Panc1 (cell line): Measurements from ENCODE around the gene ACKR2. TPM values are rescaled to one million over a fixed set of nuclear protein-coding genes. Genes with fewer than 3 reads are reported as not detected.

Experiments
- ATAC-seq: fragments of 200-7000 bp; cut with Tn5 transposase; 2 replicates; pipeline ENCODE4 v1.9.1; 2020; ENCODE audit warnings: mild to moderate bottlenecking, moderate library complexity
- BruUV-seq: library from RNA; stranded (reverse); fragments of 400-500 nt; replicated peaks from 2 replicates; lab custom pipeline; 2021; lab: Mats Ljungman, UMichigan
- CTCF ChIA-PET: fragments of 300-600 bp; sonication (Branson Sonifier 250); formaldehyde crosslinking; loops from one replicate; lab custom pipeline; 2022; ENCODE audit warnings: antibody characterized with exemption; lab: Charles Lee
- POLR2A ChIA-PET: fragments of 300-600 bp; sonication (Branson Sonifier 250); formaldehyde crosslinking; loops from one replicate; lab custom pipeline; 2022; ENCODE audit warnings: antibody characterized with exemption; lab: Charles Lee
- DNase-seq: peaks from one replicate; pipeline ENCODE4 v3.0.0-alpha.2; 2010; ENCODE audit warnings: low read depth, low spot score
- H3K27ac ChIP-seq: 2 replicates; pipeline ENCODE4 v1.5.1; 2011; ENCODE audit warnings: mild to moderate bottlenecking, low read length, inconsistent platforms
- H3K27me3 ChIP-seq: fragments of 200-500 bp; sonication (Bioruptor generic); 2 replicates; pipeline ENCODE4 v1.6.0; 2014; ENCODE audit warnings: low read length, inconsistent platforms; ENCODE audit not compliant: control insufficient read depth, insufficient read depth
- H3K36me3 ChIP-seq: fragments of 200-500 bp; sonication (Bioruptor generic); 2 replicates; pipeline ENCODE4 v1.5.1; 2014; ENCODE audit warnings: inconsistent platforms, mild to moderate bottlenecking, low read length, moderate library complexity; ENCODE audit not compliant: control insufficient read depth, insufficient read depth
- H3K4me1 ChIP-seq: 2 replicates; pipeline ENCODE4 v1.5.1; 2011; ENCODE audit warnings: inconsistent platforms, mild to moderate bottlenecking, low read length, moderate library complexity; ENCODE audit not compliant: control insufficient read depth, insufficient read depth
- H3K4me3 ChIP-seq, 2 experiments: 2 replicates each; pipeline ENCODE4 v1.5.1; 2011 to 2012; ENCODE audit warnings: low read depth in 2 of 2, low read length in 2 of 2, mild to moderate bottlenecking in 2 of 2, inconsistent platforms in 1 of 2, moderate library complexity in 1 of 2
- H3K9me3 ChIP-seq: fragments of 200-500 bp; sonication (Bioruptor generic); 2 replicates; pipeline ENCODE4 v1.5.1; 2014; ENCODE audit warnings: low read depth, mild to moderate bottlenecking, inconsistent platforms, low read length, moderate library complexity; ENCODE audit not compliant: control insufficient read depth, insufficient read depth
- POLR2AphosphoS5 ChIP-seq: IDR thresholded peaks from 2 replicates; pipeline ENCODE4 v1.6.1; 2012; ENCODE audit warnings: mild to moderate bottlenecking, low read depth, low read length, moderate library complexity
- SIN3A ChIP-seq: IDR thresholded peaks from 2 replicates; pipeline ENCODE4 v1.6.1; 2012; ENCODE audit warnings: low read depth, mild to moderate bottlenecking, low read length, moderate library complexity, borderline replicate concordance; ENCODE audit not compliant: insufficient read depth
- TCF7L2 ChIP-seq: IDR thresholded peaks from 2 replicates; pipeline ENCODE4 v1.6.1; 2011; ENCODE audit warnings: mild to moderate bottlenecking, low read depth, low read length, inconsistent platforms
- in situ Hi-C: cut with HindIII; loops from 2 replicates; pipeline ENCODE4 v1.10.0; 2016; ENCODE audit warnings: low sequenced_read_pairs, low pct_unique_long_range_greater_than_20kb
- intact Hi-C: fragments of 100-400 bp; cut with micrococcal nuclease; formaldehyde crosslinking; loops from one replicate; pipeline ENCODE4 v1.10.0; 2022; ENCODE audit not compliant: unreplicated experiment
- total RNA-seq: library from RNA; stranded (reverse); gene quantifications from one replicate; pipeline ENCODE4 v1.2.1, GENCODE V29; 2021; ENCODE audit not compliant: unreplicated experiment
- TF ChIP-seq, protein P1 (sequence below), 2 experiments: IDR thresholded peaks; 2 replicates each; pipeline ENCODE4 v1.6.1; 2011 to 2012; ENCODE audit warnings: low read depth in 2 of 2, control low read depth in 1 of 2, low read length in 1 of 2, mild to moderate bottlenecking in 1 of 2, moderate library complexity in 1 of 2; ENCODE audit not compliant: insufficient read depth in 1 of 2
- TF ChIP-seq, protein P2 (sequence below): fragments of 450-650 bp; IDR thresholded peaks from 2 replicates; pipeline ENCODE4 v1.5.1; 2017; ENCODE audit warnings: mild to moderate bottlenecking

The ACKR2 gene
- total RNA-seq, 1 experiment from 2014 or later = not detected

DNA sequence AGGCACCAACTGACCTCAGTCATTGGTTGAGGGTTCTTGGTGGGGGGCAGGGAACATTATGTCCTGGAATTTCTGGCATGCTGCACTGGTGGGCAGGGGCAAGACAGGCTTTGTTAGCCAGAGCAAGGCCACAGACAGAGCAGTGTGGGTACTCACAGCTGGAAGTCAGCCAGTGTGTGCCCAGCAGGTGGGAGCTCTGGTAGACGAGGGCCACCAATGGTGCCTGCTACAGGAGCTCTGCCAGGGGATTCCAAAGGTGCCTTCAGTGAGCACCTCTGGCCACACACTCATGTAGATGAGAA lies 35.1 kb downstream of the ACKR2 start:
- no TSS peak for BruUV-seq
- CTCF ChIA-PET = no interaction called here
- Histone ChIP-seq H3K36me3 (no peaks in the 10 kb centered on the region), H3K4me1 (no peaks in the 10 kb centered on the region), H3K27me3 (no peaks in the 10 kb centered on the region; the same call in 1 of the 2 replicates), H3K9me3 (no peaks in the 10 kb centered on the region), H3K4me3 (no peak overlapping the region), H3K27ac (no peak overlapping the region)
- in situ Hi-C loops = no loop called here
- intact Hi-C loops = no loop called here
- POLR2A ChIA-PET = interaction anchor here (0.5 kb wide), 1 partner anchor 235 kb away, joined by 3 read pairs; no protein-coding TSS in a partner anchor
- ATAC-seq = no peak
- no peak for DNase-seq
- TF ChIP-seq POLR2AphosphoS5 (no peak), TCF7L2 (no peak), SIN3A (no peak)
- TF ChIP-seq, protein P1, sequence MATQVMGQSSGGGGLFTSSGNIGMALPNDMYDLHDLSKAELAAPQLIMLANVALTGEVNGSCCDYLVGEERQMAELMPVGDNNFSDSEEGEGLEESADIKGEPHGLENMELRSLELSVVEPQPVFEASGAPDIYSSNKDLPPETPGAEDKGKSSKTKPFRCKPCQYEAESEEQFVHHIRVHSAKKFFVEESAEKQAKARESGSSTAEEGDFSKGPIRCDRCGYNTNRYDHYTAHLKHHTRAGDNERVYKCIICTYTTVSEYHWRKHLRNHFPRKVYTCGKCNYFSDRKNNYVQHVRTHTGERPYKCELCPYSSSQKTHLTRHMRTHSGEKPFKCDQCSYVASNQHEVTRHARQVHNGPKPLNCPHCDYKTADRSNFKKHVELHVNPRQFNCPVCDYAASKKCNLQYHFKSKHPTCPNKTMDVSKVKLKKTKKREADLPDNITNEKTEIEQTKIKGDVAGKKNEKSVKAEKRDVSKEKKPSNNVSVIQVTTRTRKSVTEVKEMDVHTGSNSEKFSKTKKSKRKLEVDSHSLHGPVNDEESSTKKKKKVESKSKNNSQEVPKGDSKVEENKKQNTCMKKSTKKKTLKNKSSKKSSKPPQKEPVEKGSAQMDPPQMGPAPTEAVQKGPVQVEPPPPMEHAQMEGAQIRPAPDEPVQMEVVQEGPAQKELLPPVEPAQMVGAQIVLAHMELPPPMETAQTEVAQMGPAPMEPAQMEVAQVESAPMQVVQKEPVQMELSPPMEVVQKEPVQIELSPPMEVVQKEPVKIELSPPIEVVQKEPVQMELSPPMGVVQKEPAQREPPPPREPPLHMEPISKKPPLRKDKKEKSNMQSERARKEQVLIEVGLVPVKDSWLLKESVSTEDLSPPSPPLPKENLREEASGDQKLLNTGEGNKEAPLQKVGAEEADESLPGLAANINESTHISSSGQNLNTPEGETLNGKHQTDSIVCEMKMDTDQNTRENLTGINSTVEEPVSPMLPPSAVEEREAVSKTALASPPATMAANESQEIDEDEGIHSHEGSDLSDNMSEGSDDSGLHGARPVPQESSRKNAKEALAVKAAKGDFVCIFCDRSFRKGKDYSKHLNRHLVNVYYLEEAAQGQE (IDR thresholded peaks at IDR 0.05; ENCODE audit: insufficient read depth in 1 of 2, low read depth in 2 of 2, low read length in 1 of 2) = no peak
- TF ChIP-seq, protein P2, sequence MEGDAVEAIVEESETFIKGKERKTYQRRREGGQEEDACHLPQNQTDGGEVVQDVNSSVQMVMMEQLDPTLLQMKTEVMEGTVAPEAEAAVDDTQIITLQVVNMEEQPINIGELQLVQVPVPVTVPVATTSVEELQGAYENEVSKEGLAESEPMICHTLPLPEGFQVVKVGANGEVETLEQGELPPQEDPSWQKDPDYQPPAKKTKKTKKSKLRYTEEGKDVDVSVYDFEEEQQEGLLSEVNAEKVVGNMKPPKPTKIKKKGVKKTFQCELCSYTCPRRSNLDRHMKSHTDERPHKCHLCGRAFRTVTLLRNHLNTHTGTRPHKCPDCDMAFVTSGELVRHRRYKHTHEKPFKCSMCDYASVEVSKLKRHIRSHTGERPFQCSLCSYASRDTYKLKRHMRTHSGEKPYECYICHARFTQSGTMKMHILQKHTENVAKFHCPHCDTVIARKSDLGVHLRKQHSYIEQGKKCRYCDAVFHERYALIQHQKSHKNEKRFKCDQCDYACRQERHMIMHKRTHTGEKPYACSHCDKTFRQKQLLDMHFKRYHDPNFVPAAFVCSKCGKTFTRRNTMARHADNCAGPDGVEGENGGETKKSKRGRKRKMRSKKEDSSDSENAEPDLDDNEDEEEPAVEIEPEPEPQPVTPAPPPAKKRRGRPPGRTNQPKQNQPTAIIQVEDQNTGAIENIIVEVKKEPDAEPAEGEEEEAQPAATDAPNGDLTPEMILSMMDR = no peak

DNA sequence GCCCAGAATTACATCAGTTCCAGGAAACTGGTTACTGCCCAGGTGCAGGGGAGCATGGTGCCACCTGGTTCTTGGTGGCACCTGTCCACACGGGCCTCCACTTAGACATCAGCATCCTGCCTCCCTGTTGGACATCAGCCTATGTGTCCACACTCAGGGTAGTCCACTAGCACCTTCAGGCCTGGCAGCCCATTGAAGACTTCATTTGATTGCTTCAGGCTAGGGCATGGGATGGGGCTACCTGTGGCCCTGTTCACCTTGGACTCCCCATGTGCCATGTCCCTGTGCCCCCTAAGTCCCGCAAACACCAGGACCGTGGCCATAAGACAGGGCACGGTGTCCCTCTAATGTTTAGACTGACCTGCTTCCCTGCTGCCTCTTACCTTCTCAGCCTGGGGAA lies 35.6 kb downstream of the ACKR2 start:
- no peak for TF ChIP-seq SIN3A
- no peak for TF ChIP-seq POLR2AphosphoS5
- TF ChIP-seq TCF7L2 = no peak
- POLR2A ChIA-PET = no interaction called here
- BruUV-seq = no TSS peak
- no peaks in the 10 kb centered on the region for H3K9me3 ChIP-seq
- CTCF ChIA-PET = no interaction called here
- intact Hi-C loops = no loop called here
- H3K36me3 ChIP-seq = no peaks in the 10 kb centered on the region
- H3K27me3 ChIP-seq = no peaks in the 10 kb centered on the region; the same call in 1 of the 2 replicates
- ATAC-seq (no peak), DNase-seq (no peak)
- H3K4me3 ChIP-seq = no peak overlapping the region
- no peak overlapping the region for H3K27ac ChIP-seq
- no peaks in the 10 kb centered on the region for H3K4me1 ChIP-seq
- in situ Hi-C loops = no loop called here

DNA sequence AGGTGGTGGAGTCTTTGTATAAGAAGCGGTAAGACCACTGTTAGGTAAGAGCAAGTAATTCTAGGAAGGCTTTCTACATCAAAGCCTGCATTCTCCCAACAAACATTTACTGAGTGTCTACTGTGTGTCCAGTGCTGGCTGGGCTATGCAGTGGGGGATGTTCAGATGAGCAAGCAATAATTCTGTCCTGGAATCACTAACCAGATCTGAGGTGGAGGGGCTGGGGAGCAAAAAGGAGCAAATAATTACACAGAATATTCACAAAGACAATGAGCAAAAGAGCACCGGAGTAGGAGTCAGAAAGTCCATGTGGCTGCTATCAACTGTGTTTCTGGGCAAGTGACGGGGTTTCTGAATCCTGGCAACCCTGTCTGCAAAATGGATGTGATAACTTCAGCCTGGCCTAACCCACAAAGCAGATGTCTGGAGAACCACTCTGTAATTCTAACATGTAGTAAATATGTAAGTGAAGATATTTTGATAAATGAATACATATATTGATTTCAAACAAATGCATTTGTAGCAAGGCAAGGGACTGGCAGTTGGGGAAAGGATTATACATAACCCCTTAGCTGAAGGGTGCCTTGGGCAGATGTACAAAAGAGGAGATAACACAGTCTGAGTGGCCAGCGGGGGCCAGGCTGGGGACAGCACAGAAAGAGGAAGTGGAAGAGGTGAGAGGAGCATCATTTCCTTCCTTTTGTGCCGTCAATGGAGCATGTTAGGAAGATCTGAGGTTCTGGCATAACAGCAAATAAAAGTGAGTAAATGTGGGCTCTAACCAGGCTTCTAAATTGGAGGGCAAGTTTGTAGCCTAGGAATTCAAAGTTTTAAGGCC lies 37.7 kb downstream of the ACKR2 start:
- Histone ChIP-seq H3K27ac (no peak overlapping the region), H3K27me3 (no peaks in the 10 kb centered on the region; the same call in 1 of the 2 replicates), H3K4me1 (no peaks in the 10 kb centered on the region), H3K36me3 (no peaks in the 10 kb centered on the region), H3K9me3 (no peaks in the 10 kb centered on the region), H3K4me3 (no peak overlapping the region)
- DNase-seq (no peak), ATAC-seq (no peak)
- no peak for TF ChIP-seq SIN3A
- no peak for TF ChIP-seq POLR2AphosphoS5
- TF ChIP-seq, protein P2 = no peak
- no peak for TF ChIP-seq TCF7L2
- TF ChIP-seq, protein P1 (IDR thresholded peaks at IDR 0.05; ENCODE audit: insufficient read depth in 1 of 2, low read depth in 2 of 2, low read length in 1 of 2) = no peak
- POLR2A ChIA-PET = no interaction called here
- no TSS peak for BruUV-seq
- intact Hi-C loops = no loop called here
- CTCF ChIA-PET = no interaction called here
- in situ Hi-C loops = no loop called here
